Skeletal muscle tissue (tissue), 4 donors: ENCODE measurements around the gene ACACA. TPM values are rescaled to one million over a fixed set of nuclear protein-coding genes. Genes with fewer than 3 reads are reported as not detected.
A peak's percentile ranks its signal among the peaks of the same experiment; 100 is the strongest.

Experiments
- H3K27ac ChIP-seq: one replicate; pipeline ENCODE4 v1.7.0; 2013; ENCODE audit warnings: mild to moderate bottlenecking, low read depth, low read length, inconsistent platforms
- H3K27me3 ChIP-seq, 3 donors: one replicate each; pipeline ENCODE4 v1.7.0; 2013; ENCODE audit warnings: low read length in 3 of 3; ENCODE audit not compliant: control insufficient read depth in 3 of 3, insufficient read depth in 3 of 3
- H3K36me3 ChIP-seq, 3 donors: one replicate each; pipeline ENCODE4 v1.7.0; 2013; ENCODE audit warnings: low read length in 3 of 3; ENCODE audit not compliant: control insufficient read depth in 3 of 3, insufficient read depth in 3 of 3
- H3K4me1 ChIP-seq, 3 donors: one replicate each; pipeline ENCODE4 v1.7.0; 2013; ENCODE audit warnings: low read length in 3 of 3, mild to moderate bottlenecking in 3 of 3; ENCODE audit not compliant: control insufficient read depth in 3 of 3, insufficient read depth in 3 of 3
- H3K4me3 ChIP-seq, 3 donors: one replicate each; pipeline ENCODE4 v1.7.0; 2013; ENCODE audit warnings: low read length in 3 of 3
- H3K9ac ChIP-seq, 3 donors: one replicate each; pipeline ENCODE4 v1.7.0; 2013; ENCODE audit warnings: low read length in 3 of 3, mild to moderate bottlenecking in 3 of 3, moderate library complexity in 2 of 3, low read depth in 1 of 3
- H3K9me3 ChIP-seq, 3 donors: one replicate each; pipeline ENCODE4 v1.7.0; 2013; ENCODE audit warnings: low read length in 3 of 3; ENCODE audit not compliant: control insufficient read depth in 3 of 3
- total RNA-seq: library from RNA; depleted of rRNA; stranded (reverse); fragments of >200 nt; gene quantifications from one replicate; pipeline ENCODE4 v1.2.3, GENCODE V29; 2014
- donor health status: Osteomylitis.

ACACA gene
- total RNA-seq, 1 donor from 2014 or later, result 26.6 TPM

DNA sequence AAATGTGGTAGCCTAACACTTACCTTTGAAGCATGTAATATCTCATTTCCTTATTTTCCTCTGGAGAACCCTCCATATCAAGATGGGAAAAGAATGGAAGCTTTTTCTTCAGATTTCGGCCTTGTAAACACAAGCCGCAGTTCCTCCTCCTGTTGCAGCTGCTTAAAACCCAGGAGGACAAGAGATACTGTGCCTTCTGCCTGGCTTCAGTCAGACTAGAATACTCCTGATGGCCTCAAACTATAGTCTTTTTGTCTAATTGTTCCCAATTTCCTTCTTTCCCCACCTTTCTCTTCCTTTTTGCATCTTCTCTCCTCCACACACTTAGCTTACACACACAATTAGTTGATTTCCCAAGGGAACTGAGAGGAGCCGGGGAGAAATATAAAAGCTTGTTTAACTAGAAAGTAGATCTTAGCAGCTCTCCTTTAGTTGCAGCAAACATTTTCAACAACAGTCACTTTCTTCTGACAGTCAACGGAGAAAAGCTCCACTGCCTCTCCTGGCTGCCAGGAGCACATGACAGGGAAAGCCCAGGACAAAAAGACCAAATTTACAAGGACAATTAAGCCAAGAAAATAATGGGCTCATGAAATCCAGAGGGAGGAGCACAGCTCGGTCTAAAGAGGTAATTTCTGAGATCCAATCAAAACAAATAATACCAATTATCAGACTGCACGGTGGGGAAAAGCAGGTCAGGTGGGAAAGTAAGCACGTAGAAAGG is 107.2 kb downstream of the ACACA start:
- Histone ChIP-seq H3K9me3 (no peaks in the 10 kb centered on the region), H3K4me1 (peaks cover 12 to 20% (median 17%) of the 10 kb centered on the region in 3 donors), H3K27ac (peak overlapping the region; percentile 83), H3K27me3 (no peaks in the 10 kb centered on the region), H3K9ac (peak overlapping the region; percentile 67 to 82 (median 79)), H3K36me3 (no peaks in the 10 kb centered on the region), H3K4me3 (peak overlapping the region; percentile 39 to 70 (median 70))

- Histone ChIP-seq H3K27ac (no peak overlapping the region), H3K9me3 (no peaks in the 10 kb centered on the region), H3K36me3 (no peaks in the 10 kb centered on the region), H3K9ac (no peak overlapping the region), H3K4me3 (no peak overlapping the region), H3K27me3 (no peaks in the 10 kb centered on the region), H3K4me1 (peaks cover 7 to 20% (median 17%) of the 10 kb centered on the region in 3 donors)
Observed at GRCh38 chr17:37295888-37296287, 110.7 kb downstream of the ACACA start.

DNA sequence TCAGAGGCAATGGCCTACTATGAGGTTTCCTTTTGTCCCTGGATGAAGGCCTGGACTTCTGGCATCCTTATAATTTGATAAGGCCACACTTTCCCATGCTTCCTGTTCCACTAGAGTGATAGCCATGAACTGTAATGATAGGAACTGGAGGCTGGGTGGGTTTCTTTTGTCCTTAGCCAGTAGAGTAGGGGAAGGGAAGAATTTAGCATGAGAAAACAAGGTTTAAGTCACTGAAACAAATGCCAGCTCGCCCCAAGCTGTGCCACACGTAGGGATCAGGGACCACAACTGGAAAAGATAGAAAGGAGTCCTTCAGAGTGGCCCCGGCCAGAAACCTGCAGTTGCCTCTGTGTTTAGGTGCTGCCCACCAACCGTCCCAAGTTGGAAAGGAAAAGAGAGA is 111.7 kb downstream of the ACACA start:
- H3K9ac ChIP-seq, result no peak overlapping the region
- peaks cover 7 to 17% (median 15%) of the 10 kb centered on the region in 3 donors for H3K4me1 ChIP-seq
- no peaks in the 10 kb centered on the region for H3K36me3 ChIP-seq
- H3K27ac ChIP-seq, result no peak overlapping the region
- no peak overlapping the region for H3K4me3 ChIP-seq
- H3K27me3 ChIP-seq, result no peaks in the 10 kb centered on the region
- H3K9me3 ChIP-seq, result no peaks in the 10 kb centered on the region

DNA sequence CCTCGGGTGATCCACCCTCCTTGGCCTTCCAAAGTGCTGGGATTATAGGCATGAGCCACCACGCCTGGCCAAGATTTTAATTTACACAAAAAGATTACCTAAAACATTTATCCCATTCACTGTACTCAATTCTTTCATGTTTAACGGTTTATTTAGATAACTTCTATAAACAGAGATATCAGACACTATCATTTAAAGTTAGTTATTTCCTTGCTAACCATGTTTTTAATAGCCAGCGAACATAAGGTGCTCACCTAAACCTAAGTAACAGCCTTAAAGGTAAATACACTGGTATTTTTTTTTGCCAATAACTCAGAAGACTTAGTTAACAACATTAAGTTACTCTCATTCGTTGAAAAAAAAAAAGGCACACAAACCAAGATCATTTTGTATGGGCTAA is 112.9 kb downstream of the ACACA start:
- H3K27ac ChIP-seq, result no peak overlapping the region
- H3K27me3 ChIP-seq, result no peaks in the 10 kb centered on the region
- H3K9ac ChIP-seq, result no peak overlapping the region
- H3K4me1 ChIP-seq, result peaks cover 3 to 7% (median 7%) of the 10 kb centered on the region in 3 donors
- H3K4me3 ChIP-seq, result no peak overlapping the region
- no peaks in the 10 kb centered on the region for H3K9me3 ChIP-seq
- H3K36me3 ChIP-seq, result no peaks in the 10 kb centered on the region

DNA sequence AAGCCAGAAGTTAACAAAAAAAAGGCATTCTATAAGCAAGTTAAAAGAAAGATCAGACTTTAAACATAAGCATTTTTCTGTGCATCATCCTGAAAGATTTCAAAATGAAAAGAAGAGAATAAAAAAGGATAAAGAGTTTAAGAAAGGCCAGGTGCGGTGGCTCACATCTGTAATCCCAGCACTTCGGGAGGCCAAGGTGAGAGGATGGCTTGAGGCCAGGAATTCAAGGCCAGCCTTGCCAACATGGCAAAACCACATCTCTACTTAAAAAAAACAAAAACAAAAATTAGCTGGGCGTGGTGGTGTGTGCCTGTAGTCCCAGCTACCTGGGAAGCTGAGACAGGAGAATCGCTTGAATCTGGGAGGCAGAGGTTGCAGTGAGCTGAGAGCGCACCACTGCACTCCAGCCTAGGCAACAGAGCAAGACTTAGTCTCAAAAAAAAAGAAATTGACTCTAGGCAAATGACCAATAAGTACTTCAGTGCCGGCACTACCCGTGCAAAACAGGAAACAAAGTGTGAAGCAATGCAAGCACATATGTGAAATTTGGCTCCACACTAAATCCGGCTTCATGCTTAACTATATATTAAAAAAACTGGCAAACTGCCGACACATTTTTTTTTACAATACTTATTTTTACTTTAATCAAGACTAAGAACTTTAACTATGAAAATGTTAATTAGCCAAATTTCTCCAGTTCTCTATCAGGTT is 114.1 kb downstream of the ACACA start:
- no peaks in the 10 kb centered on the region for H3K9me3 ChIP-seq
- no peak overlapping the region for H3K4me3 ChIP-seq
- H3K27ac ChIP-seq, result no peak overlapping the region
- H3K36me3 ChIP-seq, result no peaks in the 10 kb centered on the region
- H3K4me1 ChIP-seq, result no peaks in the 10 kb centered on the region
- no peaks in the 10 kb centered on the region for H3K27me3 ChIP-seq
- no peak overlapping the region for H3K9ac ChIP-seq

DNA sequence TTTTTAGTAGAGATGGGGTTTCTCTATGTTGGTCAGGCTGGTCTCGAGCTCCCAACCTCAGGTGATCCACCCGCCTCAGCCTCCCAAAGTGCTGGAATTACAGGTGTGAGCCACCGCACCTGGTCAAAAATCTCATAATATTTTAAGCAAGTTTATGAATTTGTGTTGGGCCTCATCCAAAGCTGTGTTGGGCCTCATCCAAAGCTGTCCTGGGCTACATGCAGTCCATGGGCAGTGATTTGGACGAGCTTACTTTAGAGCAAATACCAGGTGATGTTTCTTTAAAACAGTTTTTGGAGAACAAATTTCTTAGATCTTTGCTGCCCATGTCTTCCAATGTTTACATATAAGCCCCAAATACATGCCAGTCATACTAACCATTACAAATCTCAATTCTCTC is 115.3 kb downstream of the ACACA start:
- H3K36me3 ChIP-seq, result peaks cover 0 to 3% (median 0%) of the 10 kb centered on the region in 3 donors
- no peaks in the 10 kb centered on the region for H3K27me3 ChIP-seq
- no peak overlapping the region for H3K4me3 ChIP-seq
- no peaks in the 10 kb centered on the region for H3K9me3 ChIP-seq
- H3K4me1 ChIP-seq, result no peaks in the 10 kb centered on the region
- H3K27ac ChIP-seq, result no peak overlapping the region
- H3K9ac ChIP-seq, result no peak overlapping the region

DNA sequence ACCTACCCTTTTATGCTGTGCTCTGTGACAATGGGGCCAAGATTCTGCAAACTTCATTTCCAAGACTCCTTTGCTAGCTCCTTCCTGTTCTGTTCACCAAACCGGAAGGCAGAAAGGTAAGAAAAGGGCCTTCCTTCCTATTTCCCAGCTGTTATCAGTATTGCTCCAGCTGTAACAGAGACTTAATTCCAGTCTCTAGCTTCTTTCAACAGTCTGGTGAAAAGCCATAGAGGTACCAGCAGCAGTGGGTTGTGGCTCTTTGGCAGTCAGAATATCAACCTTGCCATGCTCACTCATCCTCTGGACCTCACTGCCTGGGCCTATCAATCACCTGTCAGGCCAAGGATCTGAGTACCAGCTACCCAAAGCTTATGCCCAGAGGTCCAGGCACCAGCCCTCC is 120.2 kb downstream of the ACACA start:
- Histone ChIP-seq H3K27ac (no peak overlapping the region), H3K36me3 (peaks cover 0 to 9% (median 8%) of the 10 kb centered on the region in 3 donors), H3K9me3 (no peaks in the 10 kb centered on the region), H3K4me1 (no peaks in the 10 kb centered on the region), H3K4me3 (no peak overlapping the region), H3K9ac (no peak overlapping the region), H3K27me3 (no peaks in the 10 kb centered on the region)

- Histone ChIP-seq H3K9ac (no peak overlapping the region), H3K4me3 (no peak overlapping the region), H3K36me3 (peaks cover 0 to 15% (median 13%) of the 10 kb centered on the region in 3 donors), H3K27me3 (no peaks in the 10 kb centered on the region), H3K27ac (no peak overlapping the region), H3K4me1 (no peaks in the 10 kb centered on the region), H3K9me3 (no peaks in the 10 kb centered on the region)
Observed at GRCh38 chr17:37284191-37284590, 122.4 kb downstream of the ACACA start.

DNA sequence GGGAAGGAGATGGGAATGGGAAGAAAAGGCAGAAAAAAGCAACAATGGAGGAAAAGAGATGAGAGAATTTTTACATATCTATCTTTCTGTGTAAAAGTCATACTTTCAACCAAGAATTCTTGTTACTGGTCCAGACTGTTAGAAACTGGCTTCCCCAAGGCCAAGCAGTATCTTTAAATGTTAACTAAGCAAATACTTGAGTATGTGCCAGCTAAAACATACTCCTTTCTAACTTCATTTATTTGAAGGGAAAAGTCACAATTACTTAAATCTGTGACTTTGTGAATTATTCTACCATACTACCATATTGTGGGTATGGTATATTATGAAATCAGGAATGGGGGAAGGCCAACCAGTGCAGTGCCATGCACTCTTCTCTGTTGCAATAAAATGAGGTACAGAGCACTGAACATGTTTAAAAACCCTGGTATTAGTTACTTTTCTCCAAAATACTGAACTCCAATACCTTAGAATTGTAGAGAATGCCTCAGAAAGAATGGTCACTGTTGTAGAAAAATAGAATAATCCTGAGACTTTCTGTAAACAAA is 123.1 kb downstream of the ACACA start:
- H3K9ac ChIP-seq, result no peak overlapping the region
- no peak overlapping the region for H3K4me3 ChIP-seq
- H3K27me3 ChIP-seq, result no peaks in the 10 kb centered on the region
- no peak overlapping the region for H3K27ac ChIP-seq
- no peaks in the 10 kb centered on the region for H3K9me3 ChIP-seq
- H3K36me3 ChIP-seq, result peaks cover 0 to 15% (median 13%) of the 10 kb centered on the region in 3 donors
- no peaks in the 10 kb centered on the region for H3K4me1 ChIP-seq

DNA sequence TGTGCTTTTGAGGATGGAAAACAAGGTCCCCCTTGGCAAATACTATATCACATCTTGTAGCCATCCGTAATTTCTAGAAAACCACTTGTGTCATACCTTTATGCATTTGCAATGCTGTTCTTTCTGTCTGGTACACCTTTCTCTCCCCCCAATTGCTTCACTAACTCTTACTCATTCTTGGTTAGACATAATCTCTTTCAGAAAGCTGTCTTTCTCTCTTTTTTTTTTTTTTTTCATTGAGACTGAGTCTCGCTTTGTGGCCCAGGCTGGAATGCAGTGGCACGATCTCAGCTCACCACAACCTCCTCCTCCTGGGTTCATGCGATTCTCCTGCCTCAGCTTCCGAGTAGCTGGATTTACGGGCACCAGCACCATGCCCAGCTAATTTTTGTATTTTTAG is 125.8 kb downstream of the ACACA start:
- Histone ChIP-seq H3K9ac (no peak overlapping the region), H3K36me3 (peaks cover 0 to 20% (median 10%) of the 10 kb centered on the region in 3 donors), H3K9me3 (no peaks in the 10 kb centered on the region), H3K27ac (no peak overlapping the region), H3K27me3 (no peaks in the 10 kb centered on the region), H3K4me1 (no peaks in the 10 kb centered on the region), H3K4me3 (no peak overlapping the region)
